ENCODE results near the gene STPG3. TPM values are rescaled to one million over a fixed set of nuclear protein-coding genes. Genes with fewer than 3 reads are reported as not detected.

STPG3 gene
- total and polyA plus RNA-seq, 2 of the 8 experiments (the other 6 are each of a cell fraction or from before 2014, with no cell fraction given), result not detected

GRCh38 chr9:137256856-137257255 lies 5.8 kb downstream of the STPG3 start (continued):
- TF ChIP-seq SUZ12 (IDR thresholded peaks at IDR 0.05; ENCODE audit: low read length) (no peak), NANOG (IDR thresholded peaks at IDR 0.05; ENCODE audit: insufficient read depth, low read depth, low read length, poor library complexity, severe bottlenecking) (no peak), TAF1 (IDR thresholded peaks at IDR 0.05; ENCODE audit: low read depth, low read length) (no peak), SIN3A (conservative IDR thresholded peaks at IDR 0.05 in 1 of 2, IDR thresholded peaks at IDR 0.05 in 1 of 2; ENCODE audit: low read depth in 1 of 2, low read length in 2 of 2) (no peak), RXRA (IDR thresholded peaks at IDR 0.05; ENCODE audit: insufficient read depth, low read depth, low read length) (no peak), TCF12 (IDR thresholded peaks at IDR 0.05; ENCODE audit: low read depth, low read length) (no peak)

All from H1 (cell line).